ENCODE measurements around the gene NRXN3.

DNA sequence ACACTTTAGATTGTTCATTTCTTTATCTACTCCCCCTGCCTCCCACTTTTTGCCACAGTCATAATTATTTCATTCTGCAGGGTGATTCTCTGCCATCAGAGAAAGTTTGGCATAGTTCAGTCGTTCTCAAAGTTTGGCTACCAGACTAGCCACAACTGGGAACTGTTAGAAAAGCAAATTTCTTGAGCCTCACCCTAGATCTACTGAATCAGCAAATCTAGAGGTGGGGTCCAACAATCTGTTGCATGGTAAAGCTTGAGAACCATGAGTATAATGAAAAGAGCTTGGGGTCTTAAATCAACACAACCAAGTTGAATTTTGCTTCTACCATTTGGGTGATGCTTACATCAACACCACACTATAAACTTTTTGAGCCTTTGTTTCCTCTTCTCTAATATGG is 172.7 kb downstream of the NRXN3 start:
- TF ChIP-seq, protein P1, sequence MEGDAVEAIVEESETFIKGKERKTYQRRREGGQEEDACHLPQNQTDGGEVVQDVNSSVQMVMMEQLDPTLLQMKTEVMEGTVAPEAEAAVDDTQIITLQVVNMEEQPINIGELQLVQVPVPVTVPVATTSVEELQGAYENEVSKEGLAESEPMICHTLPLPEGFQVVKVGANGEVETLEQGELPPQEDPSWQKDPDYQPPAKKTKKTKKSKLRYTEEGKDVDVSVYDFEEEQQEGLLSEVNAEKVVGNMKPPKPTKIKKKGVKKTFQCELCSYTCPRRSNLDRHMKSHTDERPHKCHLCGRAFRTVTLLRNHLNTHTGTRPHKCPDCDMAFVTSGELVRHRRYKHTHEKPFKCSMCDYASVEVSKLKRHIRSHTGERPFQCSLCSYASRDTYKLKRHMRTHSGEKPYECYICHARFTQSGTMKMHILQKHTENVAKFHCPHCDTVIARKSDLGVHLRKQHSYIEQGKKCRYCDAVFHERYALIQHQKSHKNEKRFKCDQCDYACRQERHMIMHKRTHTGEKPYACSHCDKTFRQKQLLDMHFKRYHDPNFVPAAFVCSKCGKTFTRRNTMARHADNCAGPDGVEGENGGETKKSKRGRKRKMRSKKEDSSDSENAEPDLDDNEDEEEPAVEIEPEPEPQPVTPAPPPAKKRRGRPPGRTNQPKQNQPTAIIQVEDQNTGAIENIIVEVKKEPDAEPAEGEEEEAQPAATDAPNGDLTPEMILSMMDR (conservative IDR thresholded peaks at IDR 0.05; ENCODE audit: low read depth, low read length) = no peak
- TF ChIP-seq MXI1 (IDR thresholded peaks at IDR 0.05; ENCODE audit: borderline replicate concordance, low read depth, low read length) (no peak), POLR2A (IDR thresholded peaks at IDR 0.05; ENCODE audit: low read depth, low read length) (no peak), MAZ (IDR thresholded peaks at IDR 0.05; ENCODE audit: borderline replicate concordance, low read depth, low read length) (no peak), CEBPB (IDR thresholded peaks at IDR 0.05; ENCODE audit: low read depth, low read length) (no peak), RAD21 (IDR thresholded peaks at IDR 0.05; ENCODE audit: low read length) (no peak), FOS (IDR thresholded peaks at IDR 0.05; ENCODE audit: low read depth, low read length) (no peak)
- TF ChIP-seq, protein P2, sequence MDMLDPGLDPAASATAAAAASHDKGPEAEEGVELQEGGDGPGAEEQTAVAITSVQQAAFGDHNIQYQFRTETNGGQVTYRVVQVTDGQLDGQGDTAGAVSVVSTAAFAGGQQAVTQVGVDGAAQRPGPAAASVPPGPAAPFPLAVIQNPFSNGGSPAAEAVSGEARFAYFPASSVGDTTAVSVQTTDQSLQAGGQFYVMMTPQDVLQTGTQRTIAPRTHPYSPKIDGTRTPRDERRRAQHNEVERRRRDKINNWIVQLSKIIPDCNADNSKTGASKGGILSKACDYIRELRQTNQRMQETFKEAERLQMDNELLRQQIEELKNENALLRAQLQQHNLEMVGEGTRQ (IDR thresholded peaks at IDR 0.05; ENCODE audit: low read depth, low read length) = no peak
- TF ChIP-seq, protein P3, sequence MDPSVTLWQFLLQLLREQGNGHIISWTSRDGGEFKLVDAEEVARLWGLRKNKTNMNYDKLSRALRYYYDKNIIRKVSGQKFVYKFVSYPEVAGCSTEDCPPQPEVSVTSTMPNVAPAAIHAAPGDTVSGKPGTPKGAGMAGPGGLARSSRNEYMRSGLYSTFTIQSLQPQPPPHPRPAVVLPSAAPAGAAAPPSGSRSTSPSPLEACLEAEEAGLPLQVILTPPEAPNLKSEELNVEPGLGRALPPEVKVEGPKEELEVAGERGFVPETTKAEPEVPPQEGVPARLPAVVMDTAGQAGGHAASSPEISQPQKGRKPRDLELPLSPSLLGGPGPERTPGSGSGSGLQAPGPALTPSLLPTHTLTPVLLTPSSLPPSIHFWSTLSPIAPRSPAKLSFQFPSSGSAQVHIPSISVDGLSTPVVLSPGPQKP (IDR thresholded peaks at IDR 0.05; ENCODE audit: borderline replicate concordance, low read depth, low read length) = no peak

All from IMR-90 (cell line).